Left kidney (tissue), 2 donors: ENCODE results near the gene EPN1. TPM values are rescaled to one million over a fixed set of nuclear protein-coding genes. Genes with fewer than 3 reads are reported as not detected.

Experiments
- DNase-seq: peaks from one replicate; pipeline ENCODE4 v3.0.0-alpha.2; 2013
- polyA plus RNA-seq: library from polyadenylated mRNA; unstranded; fragments of 120-200 nt; gene quantifications from one replicate; pipeline ENCODE4 v1.2.1, GENCODE V29; 2013; ENCODE audit not compliant: insufficient read length

EPN1 gene
- polyA plus RNA-seq, 1 donor = 83.3 TPM

- no peak for DNase-seq
Observed at GRCh38 chr19:55691561-55692481, 16.8 kb downstream of the EPN1 start.

DNA sequence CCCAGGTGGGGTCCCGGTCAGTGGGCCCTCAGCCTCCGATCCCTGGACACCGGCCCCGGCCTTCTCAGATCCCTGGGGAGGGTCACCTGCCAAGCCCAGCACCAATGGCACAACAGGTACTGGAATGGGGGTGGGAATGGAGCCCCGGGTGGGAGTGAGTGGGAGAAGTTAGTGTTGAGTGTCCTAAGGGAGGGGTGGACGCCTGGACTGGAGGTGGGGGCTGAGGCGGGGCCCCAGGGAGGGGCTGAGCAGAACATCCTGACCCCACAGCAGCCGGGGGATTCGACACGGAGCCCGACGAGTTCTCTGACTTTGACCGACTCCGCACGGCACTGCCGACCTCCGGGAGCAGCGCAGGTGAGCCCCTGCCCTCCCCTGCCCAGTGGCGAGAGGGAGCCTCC, 17.7 kb downstream of the EPN1 start:
- DNase-seq = no peak

GRCh38 chr19:55693336-55693974, 18.4 kb downstream of the EPN1 start:
- DNase-seq = no peak

GRCh38 chr19:55694241-55694655, 19.2 kb downstream of the EPN1 start:
- DNase-seq = no peak

- no peak for DNase-seq
Observed at GRCh38 chr19:55694656-55695491, 19.8 kb downstream of the EPN1 start.

DNA sequence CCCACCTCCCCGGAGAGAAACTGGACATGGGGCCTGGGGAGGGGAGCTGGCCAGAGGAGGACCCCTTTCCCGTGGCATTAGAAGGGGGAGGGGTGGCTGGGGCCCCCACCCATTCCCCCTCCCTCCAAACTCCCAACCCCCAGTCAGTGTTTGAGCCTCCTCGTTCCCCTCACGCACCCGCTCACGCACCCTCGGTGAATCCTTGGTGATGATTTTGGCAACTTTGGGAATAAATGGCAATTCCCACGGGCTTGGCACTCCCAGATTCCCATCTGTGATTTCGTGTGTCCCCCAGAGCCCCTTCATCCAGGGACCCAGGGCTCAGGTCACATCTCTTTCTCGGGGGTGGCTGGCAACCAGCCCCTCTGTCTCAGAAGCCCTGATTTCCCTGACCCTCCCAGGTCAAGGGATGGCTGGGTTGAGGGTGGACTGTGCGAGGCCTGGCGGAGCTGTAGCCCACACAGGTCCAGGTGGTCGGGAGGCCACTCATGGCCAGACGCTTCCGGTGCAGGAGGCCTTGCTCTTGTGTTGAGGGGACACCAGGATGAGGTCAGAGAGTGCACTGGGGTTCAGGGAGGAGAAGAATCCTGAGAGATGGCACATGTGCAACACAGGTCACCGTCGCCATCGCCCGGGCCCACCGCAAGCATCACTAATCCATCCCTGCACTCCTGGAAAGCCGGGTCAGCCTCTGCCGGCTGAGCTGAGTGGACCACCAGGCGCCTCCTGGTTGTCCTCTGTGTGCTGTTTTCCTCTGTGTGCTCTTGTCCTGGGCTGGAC, 20.7 kb downstream of the EPN1 start:
- DNase-seq = no peak

- DNase-seq = no peak
Observed at GRCh38 chr19:55696301-55697068, 21.5 kb downstream of the EPN1 start.

DNA sequence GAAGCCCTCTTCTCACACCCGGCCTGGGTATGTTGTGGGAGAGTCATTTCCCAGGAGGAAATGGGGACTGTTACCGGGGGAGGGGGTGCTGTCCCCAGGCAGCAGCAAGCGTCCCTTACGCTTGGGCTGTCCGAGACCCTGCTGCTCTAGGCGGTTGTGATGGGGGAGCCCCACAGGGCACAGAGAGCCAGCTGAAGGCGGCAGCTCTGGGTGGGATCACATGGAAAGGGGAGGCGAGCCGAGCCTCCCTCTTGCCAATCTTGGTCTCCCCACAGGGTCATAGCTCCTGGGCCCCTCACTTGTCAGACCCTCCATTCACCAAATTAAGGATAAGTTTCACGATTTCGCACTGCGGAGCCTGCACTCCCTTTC, 22.0 kb downstream of the EPN1 start:
- no peak for DNase-seq

DNA sequence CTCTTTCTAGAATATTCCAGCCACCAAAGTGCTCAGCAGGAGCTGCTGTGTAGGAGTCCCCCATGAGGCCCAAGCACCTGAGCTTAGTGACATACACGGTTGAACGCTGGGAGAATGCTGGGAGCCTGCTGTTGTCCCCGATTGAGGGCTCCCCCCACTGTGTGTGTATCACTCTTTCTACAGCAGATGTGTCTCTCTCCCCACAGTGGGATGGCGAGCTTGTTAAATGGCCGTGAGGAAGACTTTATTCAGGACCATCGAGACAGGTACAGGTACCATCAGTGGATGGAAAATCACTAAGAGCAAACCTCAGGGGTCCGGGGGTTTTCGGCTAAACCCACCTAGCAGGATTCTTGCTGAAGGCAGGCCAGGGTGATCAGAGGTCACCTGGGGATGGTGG, 22.7 kb downstream of the EPN1 start:
- no peak for DNase-seq

DNA sequence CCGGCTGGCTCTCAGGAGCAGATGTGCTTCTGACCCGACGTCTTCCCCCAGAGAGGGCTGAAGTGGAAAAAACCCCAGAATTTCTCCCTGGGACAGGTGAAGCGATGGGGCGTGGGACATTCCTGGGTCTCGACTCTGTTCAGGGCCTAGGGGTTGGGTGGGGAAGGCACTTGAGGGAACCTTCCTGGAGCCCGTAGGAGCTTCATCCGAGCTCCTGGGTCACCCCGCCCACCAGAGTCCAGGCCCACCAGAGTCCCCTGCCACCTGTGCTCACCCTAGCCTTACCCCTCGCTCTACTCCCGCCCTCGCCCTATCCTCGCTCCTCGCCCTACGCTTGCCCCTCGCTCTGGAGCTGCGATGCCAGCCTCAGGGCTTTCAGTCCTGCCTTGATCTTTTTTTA, 23.2 kb downstream of the EPN1 start:
- no peak for DNase-seq

GRCh38 chr19:55699221-55699620, 24.2 kb downstream of the EPN1 start:
- no peak for DNase-seq

GRCh38 chr19:55700813-55701212, 25.8 kb downstream of the EPN1 start:
- no peak for DNase-seq

DNA sequence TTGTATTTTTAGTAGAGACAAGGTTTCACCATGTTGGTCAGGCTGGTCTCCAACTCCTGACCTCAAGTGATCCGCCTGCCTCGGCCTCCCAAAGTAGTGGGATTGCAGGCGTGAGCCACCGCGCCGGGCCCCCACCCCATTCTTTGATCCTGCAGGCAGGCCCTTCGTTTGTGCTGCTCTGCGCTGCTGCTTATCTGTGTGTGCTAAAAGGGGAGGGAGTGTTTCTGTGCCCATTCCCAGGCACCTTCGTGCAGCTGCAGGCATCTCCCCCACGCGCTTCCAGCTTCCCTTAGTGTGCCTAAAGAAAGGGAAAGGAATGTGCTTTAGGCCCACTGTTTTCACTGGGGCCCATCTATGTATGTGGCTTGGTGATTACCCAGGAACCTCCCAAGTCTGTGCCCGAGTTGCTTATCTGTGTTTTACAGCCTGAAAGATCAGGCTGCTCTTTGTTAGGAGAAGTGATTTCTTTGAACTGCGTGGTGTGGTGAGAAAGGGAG, 27.2 kb downstream of the EPN1 start:
- DNase-seq = no peak

- peak; percentile 36 for DNase-seq
Observed at GRCh38 chr19:55703790-55704215, 28.8 kb downstream of the EPN1 start.

DNA sequence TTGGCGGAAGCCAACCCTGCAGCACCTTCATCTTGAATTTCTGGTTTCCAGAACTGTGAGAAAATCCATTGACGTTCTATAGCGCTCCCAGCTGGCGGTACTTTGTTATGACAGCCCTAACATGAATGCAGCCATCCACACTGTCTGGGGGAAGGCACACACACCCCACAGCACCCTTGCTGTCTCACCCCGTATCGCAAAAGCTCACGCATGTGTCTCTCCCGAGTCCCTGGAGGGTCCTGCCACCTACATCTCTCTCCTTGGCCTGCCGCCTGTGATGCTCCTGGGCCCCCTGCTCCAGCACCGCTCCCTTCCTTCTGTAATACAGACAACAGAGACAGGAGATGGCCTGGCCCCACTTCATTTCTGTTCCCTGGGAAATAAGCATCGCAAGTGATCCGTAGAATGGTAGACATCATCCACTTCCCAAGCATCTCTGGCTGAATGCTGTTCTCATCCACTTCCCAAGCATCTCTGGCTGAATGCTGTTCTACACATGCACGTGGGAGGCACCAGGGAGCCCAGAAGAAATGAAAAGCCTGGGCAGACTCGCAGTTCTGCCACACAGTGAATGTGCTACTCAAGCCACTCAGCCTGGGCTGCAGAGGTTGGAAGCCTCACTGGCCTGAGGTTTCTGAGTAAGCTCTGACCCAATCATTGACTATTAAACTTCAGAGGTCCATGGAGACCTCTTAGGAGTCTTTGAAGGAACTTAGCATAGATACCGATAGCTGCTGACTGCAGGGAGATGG, 29.6 kb downstream of the EPN1 start:
- DNase-seq = no peak

GRCh38 chr19:55705972-55706371, 30.9 kb downstream of the EPN1 start:
- DNase-seq = no peak

DNA sequence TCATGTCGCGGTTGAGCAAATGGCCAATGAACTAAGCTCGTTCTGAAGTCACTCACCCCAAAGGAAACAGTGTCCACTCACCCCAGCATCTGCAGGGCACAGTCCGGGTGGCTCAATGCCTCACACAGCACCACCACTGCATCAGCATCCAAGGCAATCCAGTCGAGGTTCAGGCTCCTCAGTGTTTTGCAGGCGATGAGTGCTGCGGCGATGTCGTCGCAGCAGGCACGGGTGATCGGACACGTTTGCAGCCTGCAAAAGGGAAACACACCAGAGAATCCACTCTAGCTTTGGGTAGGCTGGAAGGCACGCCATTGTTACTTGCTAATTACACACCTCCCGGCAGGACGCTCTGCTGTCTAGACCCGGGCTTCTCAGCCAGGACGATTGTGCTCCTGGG, 36.7 kb downstream of the EPN1 start:
- no peak for DNase-seq

GRCh38 chr19:55712804-55713631, 38.0 kb downstream of the EPN1 start:
- DNase-seq = no peak

- no peak for DNase-seq
Observed at GRCh38 chr19:55716531-55716930, 41.5 kb downstream of the EPN1 start.
